T-helper 2 cell treated with Interferon-gamma antibody and Interleukin-4, amounts not matched to agents 5 μg/mL and 100 μg/mL, for 36 hours (primary cell): ENCODE data around the gene GOLGA8S.
"Not testable (repeated sequence)": the region's sequence is repeated elsewhere in the genome, so short reads cannot be mapped to it uniquely, and the experiment has no call there.

Experiments used
- DNase-seq: peaks from one replicate; pipeline ENCODE4 v3.0.0; 2021; ENCODE audit warnings: low spot score
- H3K27ac Mint-ChIP-seq: one replicate; pipeline ENCODE4 v1.8.0; 2021; ENCODE audit warnings: mild to moderate bottlenecking, mixed read lengths
- H3K27me3 Mint-ChIP-seq: one replicate; pipeline ENCODE4 v1.8.0; 2021; ENCODE audit warnings: low read depth, mixed read lengths
- H3K36me3 Mint-ChIP-seq: one replicate; pipeline ENCODE4 v1.8.0; 2021; ENCODE audit warnings: low read depth, mixed read lengths
- H3K4me1 Mint-ChIP-seq: one replicate; pipeline ENCODE4 v1.8.0; 2021; ENCODE audit warnings: low read depth, mixed read lengths
- H3K4me3 Mint-ChIP-seq: one replicate; pipeline ENCODE4 v1.8.0; 2022; ENCODE audit warnings: mild to moderate bottlenecking, moderate library complexity, mixed read lengths
- H3K9me3 Mint-ChIP-seq: one replicate; pipeline ENCODE4 v1.8.0; 2021; ENCODE audit warnings: mixed read lengths

GOLGA8S gene

DNA sequence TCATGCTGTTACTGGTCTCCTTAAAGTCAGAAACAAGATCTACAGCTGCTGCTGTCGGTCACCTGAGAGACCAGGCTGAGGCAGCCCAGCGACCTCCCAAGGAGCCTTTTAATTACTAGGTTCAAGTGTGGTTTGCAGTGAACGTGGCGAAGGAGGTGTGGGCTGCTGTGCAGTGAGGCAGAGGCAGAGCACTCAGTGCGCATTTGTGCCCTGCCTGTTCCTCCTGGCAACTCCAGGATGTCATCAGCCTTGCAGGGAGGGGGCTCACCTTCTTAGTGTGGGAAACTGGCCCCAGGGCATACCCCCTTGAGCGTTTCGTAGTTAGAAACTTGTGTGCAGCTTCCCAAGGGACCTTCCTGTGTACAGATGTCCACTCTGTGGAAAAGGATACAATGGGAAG, 26.6 kb downstream of the GOLGA8S start:
- not testable (repeated sequence) for H3K9me3 Mint-ChIP-seq, DNase-seq, H3K36me3 Mint-ChIP-seq, H3K27ac Mint-ChIP-seq, H3K4me1 Mint-ChIP-seq, H3K27me3 Mint-ChIP-seq, H3K4me3 Mint-ChIP-seq

DNA sequence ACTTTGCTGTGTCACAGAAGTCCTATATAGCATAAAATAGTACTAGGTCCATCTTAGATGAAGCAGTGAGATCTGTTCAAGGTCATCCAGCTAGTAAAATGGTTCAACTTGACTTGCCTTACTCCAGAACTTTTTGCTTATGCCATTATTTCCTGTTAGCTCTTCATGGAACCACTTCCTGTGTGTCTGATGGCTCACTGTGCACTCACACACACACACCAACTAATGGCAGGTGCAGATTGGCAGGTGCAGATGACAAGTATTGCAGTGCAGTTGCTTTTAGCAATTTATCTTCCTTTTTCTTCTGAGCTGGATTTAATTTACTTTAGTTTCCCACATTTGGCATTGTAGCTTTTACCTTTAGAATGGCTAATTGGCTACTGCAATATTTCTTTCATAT, 29.8 kb downstream of the GOLGA8S start:
- Mint-ChIP-seq H3K36me3 (no peaks in the 10 kb centered on the region), H3K4me1 (peaks cover 3% of the 10 kb centered on the region), H3K9me3 (no peaks in the 10 kb centered on the region), H3K27ac (no peak overlapping the region), H3K4me3 (no peak overlapping the region), H3K27me3 (peaks cover 6% of the 10 kb centered on the region)
- no peak for DNase-seq

DNA sequence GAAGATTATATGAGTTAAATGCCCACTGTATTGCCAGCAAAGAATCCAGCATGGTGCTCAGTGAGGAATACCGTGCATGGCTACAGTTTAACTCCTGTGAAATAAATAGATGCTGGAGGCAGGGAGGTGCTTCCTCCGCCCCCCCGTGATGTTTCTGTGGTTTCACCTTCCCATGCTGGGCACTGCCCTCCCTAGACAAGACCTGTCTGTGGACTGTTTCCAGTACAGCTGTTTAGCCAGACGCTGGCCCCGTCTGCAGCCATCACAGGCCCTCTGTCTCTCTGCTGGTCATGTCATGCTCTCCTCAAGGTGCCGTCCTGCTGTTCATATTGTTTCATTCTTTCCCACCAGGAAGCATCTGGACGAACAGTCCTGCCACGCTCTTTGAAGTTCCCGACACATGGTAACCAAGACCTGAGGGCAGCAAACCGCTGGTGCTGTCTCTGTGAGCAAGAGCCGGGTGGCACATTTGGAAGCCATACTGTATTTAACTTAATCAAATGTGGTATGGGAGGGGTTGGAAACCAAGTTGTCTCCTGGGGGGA, 31.4 kb downstream of the GOLGA8S start:
- no peak overlapping the region for H3K27ac Mint-ChIP-seq
- H3K4me1 Mint-ChIP-seq: peaks cover 3% of the 10 kb centered on the region
- H3K9me3 Mint-ChIP-seq: no peaks in the 10 kb centered on the region
- H3K4me3 Mint-ChIP-seq: no peak overlapping the region
- DNase-seq: no peak
- H3K36me3 Mint-ChIP-seq: no peaks in the 10 kb centered on the region
- peaks cover 6% of the 10 kb centered on the region for H3K27me3 Mint-ChIP-seq

DNA sequence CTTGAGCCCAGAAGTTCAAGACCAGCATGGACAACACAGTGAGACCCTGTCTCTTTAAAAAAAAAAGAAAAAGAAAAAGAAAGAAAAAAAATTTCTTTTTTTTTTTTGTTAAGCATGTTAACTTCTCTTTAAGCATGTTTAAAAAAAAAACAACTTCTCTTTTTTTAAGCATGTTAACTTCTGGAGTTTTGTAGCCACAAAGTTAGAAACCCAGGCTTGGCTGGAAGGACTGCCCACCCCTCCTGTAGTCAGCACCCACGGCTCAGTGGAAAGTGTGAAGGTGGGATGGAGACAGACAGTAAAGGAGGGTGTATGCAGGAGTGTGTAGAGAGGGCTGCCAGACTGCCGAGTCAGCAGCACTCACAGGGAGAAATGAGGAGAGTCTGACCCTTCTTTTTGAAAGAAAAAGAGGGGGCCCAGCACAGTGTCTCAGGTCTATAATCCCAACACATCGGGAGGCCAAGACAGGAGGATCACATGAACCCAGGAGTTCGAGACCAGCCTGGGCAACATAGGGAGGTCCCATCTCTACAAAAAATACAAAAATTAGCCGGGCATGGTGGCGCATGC, 33.2 kb downstream of the GOLGA8S start:
- no peaks in the 10 kb centered on the region for H3K36me3 Mint-ChIP-seq
- no peak overlapping the region for H3K4me3 Mint-ChIP-seq
- peaks cover 6% of the 10 kb centered on the region for H3K27me3 Mint-ChIP-seq
- peaks cover 3% of the 10 kb centered on the region for H3K4me1 Mint-ChIP-seq
- no peaks in the 10 kb centered on the region for H3K9me3 Mint-ChIP-seq
- H3K27ac Mint-ChIP-seq: no peak overlapping the region
- DNase-seq: no peak

DNA sequence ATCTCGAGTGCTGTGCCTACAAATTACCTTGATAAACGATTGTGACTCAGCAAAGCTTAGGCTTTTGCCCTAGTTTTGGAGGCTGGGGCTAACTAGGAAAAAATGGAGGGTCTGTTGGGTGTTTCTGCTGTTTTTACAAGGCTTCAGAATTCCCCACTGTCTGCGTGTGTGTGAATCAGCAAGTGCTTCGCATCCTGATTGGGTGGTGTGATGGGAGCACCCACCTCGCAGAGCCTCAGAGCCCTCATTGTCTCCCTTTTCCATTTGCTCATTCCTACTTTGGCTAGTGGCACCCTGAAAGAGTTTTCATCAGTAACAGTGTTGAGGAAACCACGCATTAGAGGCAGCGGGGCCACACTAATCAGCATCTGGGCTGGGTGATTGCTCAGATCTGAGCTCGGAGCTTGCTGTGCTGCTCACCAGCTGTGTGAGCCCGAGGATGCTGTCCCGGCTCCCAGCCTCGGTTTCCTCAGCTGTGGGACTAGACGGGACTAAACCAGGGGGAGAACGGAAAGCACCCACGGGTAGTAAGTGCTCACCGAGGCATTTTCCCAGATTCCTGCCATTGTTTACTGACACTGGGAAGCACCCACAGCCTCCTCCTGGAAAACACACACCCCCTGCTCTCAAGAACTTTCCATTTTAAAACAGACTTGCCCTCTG, 40.6 kb downstream of the GOLGA8S start:
- H3K9me3 Mint-ChIP-seq: no peaks in the 10 kb centered on the region
- H3K36me3 Mint-ChIP-seq: no peaks in the 10 kb centered on the region
- H3K4me3 Mint-ChIP-seq: no peak overlapping the region
- no peaks in the 10 kb centered on the region for H3K4me1 Mint-ChIP-seq
- no peak for DNase-seq
- no peaks in the 10 kb centered on the region for H3K27me3 Mint-ChIP-seq
- H3K27ac Mint-ChIP-seq: no peak overlapping the region

DNA sequence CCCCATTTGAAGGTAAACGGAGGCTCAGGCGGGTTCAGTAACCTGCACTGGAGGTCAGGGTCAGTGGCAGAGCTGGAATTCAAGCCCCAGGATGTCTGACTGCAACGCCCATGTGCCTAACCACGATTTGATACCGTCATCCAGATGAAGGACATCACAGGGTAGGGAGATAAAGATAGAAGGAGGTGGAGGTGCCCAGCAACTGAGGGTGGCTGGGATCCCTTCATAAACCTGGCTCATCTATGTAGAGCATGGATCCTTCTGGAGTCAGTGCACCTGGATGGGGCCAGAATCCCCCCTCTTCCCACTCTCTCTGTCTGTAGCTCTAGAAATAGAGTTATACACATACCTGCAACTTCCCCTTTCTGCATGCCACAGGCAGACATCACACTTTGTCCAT, 41.3 kb downstream of the GOLGA8S start:
- Mint-ChIP-seq H3K4me1 (no peaks in the 10 kb centered on the region), H3K27ac (no peak overlapping the region), H3K4me3 (no peak overlapping the region), H3K27me3 (no peaks in the 10 kb centered on the region), H3K9me3 (no peaks in the 10 kb centered on the region), H3K36me3 (no peaks in the 10 kb centered on the region)
- no peak for DNase-seq

DNA sequence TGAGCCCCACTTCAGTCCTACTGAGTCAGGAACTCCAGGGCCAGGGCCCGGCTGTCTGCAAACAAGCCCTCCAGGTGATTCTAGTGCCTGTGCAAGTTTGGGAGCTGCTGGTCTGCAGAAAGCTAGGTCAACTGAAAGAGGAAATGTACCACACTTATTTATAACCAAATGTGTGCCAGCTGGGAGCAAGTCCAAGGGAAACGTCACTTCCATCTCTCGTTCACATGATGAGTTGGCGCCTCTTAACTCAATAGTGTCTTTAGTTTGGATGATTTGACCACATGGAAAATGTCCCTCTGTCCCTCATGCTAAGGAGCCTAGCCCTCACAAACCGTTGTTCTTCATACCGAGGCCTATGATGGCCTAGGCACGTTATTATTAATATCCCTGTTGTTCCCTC, 43.2 kb downstream of the GOLGA8S start:
- Mint-ChIP-seq H3K4me1 (no peaks in the 10 kb centered on the region), H3K36me3 (no peaks in the 10 kb centered on the region), H3K4me3 (no peak overlapping the region), H3K27ac (no peak overlapping the region), H3K9me3 (no peaks in the 10 kb centered on the region), H3K27me3 (no peaks in the 10 kb centered on the region)
- DNase-seq: no peak

DNA sequence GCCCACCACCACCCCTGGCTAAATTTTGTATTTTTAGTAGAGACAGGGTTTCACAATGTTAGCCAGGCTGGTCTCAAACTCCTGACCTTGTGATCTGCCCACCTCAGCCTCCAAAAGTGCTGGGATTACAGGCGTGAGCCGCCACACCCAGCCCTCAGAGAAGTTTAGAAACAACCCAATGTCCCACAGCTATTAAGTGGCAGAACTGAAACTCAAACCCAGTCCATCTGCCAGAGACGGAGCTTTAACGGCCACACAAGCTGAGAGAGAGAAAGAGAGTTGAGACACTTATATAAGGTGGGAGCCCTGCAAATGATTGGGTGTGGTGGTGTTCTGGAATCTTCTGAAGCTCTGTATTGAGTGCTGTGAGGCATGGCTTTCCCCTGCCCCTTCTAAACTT, 43.8 kb downstream of the GOLGA8S start:
- not testable (repeated sequence) for H3K9me3 Mint-ChIP-seq, H3K4me3 Mint-ChIP-seq, H3K4me1 Mint-ChIP-seq, DNase-seq, H3K27ac Mint-ChIP-seq, H3K36me3 Mint-ChIP-seq, H3K27me3 Mint-ChIP-seq

DNA sequence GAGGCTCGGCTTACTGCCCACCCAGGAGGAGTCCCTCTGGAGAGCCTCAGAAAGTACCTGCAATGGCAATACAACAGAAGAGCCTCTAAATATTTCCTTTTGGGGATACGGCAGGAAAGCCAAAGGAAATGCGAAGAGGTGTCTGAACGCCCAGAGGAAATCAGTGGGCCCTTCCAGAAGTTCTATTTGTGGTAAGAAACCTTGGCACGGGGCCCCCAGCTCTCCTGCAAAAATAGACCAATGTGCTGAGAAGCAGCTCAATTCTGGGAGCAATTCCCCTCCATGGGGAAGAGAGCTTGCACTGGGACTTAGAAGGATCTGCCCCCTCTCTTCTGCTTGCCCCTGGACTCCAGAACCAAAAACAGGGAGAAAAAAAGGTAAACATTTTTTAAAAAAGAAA, 44.7 kb downstream of the GOLGA8S start:
- not testable (repeated sequence) for H3K36me3 Mint-ChIP-seq, H3K9me3 Mint-ChIP-seq, H3K27me3 Mint-ChIP-seq, H3K27ac Mint-ChIP-seq, DNase-seq, H3K4me3 Mint-ChIP-seq, H3K4me1 Mint-ChIP-seq

DNA sequence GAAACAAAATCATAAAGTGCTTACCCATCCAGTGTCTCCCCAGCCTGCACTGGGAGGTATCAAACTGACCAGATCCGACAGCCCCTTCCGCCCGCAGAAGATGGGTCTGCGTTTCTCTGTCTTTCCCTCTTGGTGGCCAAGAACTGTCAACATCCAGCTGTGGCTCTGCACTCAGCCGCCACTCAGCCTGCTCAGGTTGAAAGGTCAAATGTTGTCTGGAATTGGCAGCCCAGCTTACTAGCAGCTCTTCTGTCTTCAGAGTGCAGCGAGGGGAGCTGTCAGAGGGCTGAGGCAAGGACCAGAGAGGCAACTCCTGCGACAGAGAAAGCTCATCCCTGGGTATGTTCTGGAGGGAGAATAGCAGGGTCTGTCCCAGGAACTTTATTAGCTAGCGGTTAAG, 47.1 kb downstream of the GOLGA8S start:
- H3K4me3 Mint-ChIP-seq: no peak overlapping the region
- H3K27ac Mint-ChIP-seq: no peak overlapping the region
- H3K27me3 Mint-ChIP-seq: no peaks in the 10 kb centered on the region
- DNase-seq: no peak
- no peaks in the 10 kb centered on the region for H3K9me3 Mint-ChIP-seq
- H3K36me3 Mint-ChIP-seq: no peaks in the 10 kb centered on the region
- H3K4me1 Mint-ChIP-seq: no peaks in the 10 kb centered on the region

DNA sequence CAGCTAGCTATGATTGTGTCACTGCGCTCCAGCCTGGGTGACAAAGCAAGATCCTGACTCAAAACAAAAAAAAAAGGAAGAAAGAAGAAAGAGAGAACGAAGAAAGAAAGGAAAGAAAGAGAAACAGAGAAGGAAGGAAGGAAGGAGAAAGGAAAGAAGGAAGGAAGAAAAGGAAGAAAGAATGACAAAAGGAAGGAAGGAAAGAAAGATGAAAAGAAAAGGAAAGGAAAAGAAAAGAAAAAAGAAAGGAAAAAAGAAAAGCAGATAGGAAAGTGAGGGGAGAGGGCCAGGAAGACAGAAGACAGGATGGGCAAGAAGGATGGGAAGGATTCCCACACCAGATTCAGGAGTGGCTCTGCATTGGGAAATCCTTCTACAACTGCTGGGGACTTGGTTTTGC, 47.6 kb downstream of the GOLGA8S start:
- H3K4me3 Mint-ChIP-seq: no peak overlapping the region
- H3K27ac Mint-ChIP-seq: no peak overlapping the region
- no peaks in the 10 kb centered on the region for H3K4me1 Mint-ChIP-seq
- H3K36me3 Mint-ChIP-seq: no peaks in the 10 kb centered on the region
- no peaks in the 10 kb centered on the region for H3K9me3 Mint-ChIP-seq
- DNase-seq: no peak
- H3K27me3 Mint-ChIP-seq: no peaks in the 10 kb centered on the region

DNA sequence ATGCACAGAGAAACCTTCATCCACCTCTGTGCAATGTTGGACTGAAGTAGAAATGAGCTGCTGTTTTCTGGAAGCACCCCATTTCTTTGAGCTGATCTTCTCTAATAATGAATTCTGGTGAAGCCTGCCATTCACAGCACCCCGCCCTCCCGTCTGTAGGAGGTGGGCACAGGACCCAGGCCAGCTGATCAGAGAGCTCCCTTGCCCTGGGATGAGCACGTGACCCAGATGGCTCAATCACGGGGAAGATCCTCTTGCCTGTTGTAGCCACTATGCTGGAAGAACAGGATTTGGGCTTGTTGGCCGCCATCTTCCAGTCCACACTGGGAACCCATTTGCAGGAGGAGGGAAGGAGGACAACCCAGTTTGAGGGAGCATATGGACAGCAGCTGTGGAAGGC, 48.0 kb downstream of the GOLGA8S start:
- no peak overlapping the region for H3K4me3 Mint-ChIP-seq
- H3K36me3 Mint-ChIP-seq: no peaks in the 10 kb centered on the region
- H3K9me3 Mint-ChIP-seq: no peaks in the 10 kb centered on the region
- no peaks in the 10 kb centered on the region for H3K27me3 Mint-ChIP-seq
- no peak overlapping the region for H3K27ac Mint-ChIP-seq
- no peaks in the 10 kb centered on the region for H3K4me1 Mint-ChIP-seq
- no peak for DNase-seq

DNA sequence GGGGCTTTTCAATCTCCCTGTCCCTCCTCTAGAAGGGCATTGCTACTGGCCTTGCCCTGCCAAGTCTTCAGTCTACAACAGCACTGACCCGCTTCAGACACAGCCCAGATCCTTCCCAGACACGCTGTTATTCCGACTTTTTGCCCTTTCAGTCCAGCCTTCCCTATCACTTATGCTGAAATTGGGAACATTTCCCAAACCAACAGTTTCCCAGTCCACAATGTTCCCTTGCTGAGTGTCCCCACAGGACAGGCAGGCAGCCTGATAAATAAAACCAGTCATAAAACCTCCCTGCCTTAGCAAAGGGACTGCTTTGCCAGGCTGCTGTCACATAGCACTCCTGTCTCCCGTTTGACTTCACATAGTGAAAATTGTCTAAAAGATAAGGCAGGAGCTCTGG, 49.0 kb downstream of the GOLGA8S start:
- Mint-ChIP-seq H3K27me3 (no peaks in the 10 kb centered on the region), H3K27ac (no peak overlapping the region), H3K4me3 (no peak overlapping the region), H3K9me3 (no peaks in the 10 kb centered on the region), H3K4me1 (no peaks in the 10 kb centered on the region), H3K36me3 (no peaks in the 10 kb centered on the region)
- DNase-seq: no peak

DNA sequence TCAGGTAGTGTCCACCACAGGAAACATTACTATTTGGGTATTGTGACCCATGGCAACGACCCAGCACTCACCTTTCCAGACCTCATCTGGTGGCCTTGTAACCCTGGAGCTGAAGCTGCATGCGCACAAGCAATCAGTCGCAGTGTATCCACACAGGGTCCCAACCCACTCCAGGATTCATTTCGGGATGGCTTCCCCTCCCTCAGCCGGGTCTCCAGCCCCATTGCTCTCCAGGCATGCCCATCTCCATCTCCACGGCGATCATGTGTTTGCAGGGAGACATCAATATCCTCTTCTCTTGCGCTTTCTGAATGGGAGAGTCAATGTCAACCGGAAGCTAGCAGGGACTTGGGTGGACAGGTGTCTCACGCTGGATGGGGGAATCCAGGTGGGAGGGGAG, 57.3 kb downstream of the GOLGA8S start:
- no peaks in the 10 kb centered on the region for H3K9me3 Mint-ChIP-seq
- no peak for DNase-seq
- no peaks in the 10 kb centered on the region for H3K4me1 Mint-ChIP-seq
- no peak overlapping the region for H3K27ac Mint-ChIP-seq
- H3K4me3 Mint-ChIP-seq: no peak overlapping the region
- H3K36me3 Mint-ChIP-seq: no peaks in the 10 kb centered on the region
- no peaks in the 10 kb centered on the region for H3K27me3 Mint-ChIP-seq
